GM18508 (cell line): Measurements from ENCODE around the gene NDUFA11.

Experiments used
- ATAC-seq: cut with Tn5 transposase; IDR thresholded peaks from one replicate; pipeline ENCODE4 v1.9.1; 2021; ENCODE audit warnings: moderate number of reproducible peaks; ENCODE audit not compliant: insufficient read depth, unreplicated experiment

The NDUFA11 gene

GRCh38 chr19:5933391-5934068 lies 29.9 kb upstream of the NDUFA11 start:
- ATAC-seq = no peak

DNA sequence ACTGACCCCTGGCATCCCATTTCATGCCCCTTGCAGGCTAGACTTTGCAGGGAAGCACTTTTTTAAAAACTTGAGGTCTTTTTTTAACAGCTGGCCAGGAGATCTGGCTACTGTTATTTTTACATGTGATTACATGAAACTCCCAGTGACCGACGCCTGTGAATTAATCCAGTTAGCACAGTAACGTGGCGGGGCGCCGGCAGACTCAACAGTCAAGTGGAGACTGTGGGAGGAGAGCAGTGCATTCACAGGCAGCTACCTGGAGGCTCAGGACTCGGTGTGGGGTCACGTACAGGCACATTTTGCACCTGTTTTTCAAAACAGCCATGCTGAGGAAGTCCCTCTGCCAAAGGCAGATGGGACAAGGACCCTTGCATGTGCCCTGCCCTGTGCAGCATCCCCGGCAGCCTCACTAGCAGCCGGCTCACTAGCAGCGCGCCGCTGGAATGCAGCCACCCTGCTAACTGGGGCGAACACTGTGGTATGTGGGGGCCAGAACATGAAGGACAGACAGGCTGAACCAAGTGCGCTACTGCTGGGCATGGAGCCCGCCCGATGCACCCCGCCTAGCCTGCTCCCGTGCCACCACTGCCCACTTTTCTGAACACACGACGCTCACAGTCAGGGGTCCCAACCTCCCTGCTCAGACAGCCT lies 29.1 kb upstream of the NDUFA11 start:
- no peak for ATAC-seq

- ATAC-seq = no peak
These were observed 28.6 kb upstream of the NDUFA11 start for GRCh38 chr19:5932146-5932545.

- no peak for ATAC-seq
These were observed 27.7 kb upstream of the NDUFA11 start for GRCh38 chr19:5931251-5931650.

- no peak for ATAC-seq
These were observed 26.0 kb upstream of the NDUFA11 start for GRCh38 chr19:5929625-5930024.

DNA sequence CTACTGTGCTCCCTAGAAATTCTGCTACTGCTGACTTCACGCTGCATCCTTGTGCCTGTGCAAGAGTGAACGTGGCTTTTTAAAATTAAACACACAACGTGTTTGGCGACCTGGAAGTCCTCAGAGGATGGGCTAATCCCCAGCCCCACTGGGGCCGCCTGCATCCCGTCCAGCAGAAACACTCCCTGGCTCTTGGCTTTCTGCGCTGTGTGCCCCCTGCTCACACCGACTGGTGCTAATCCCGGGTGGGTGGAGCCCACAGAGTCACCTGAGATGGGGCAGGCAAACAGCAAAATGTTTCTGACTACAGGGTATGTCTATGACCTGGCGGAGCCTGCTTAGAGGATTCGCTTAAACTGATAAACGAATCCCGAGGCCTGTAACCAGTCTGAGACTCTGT lies 25.6 kb upstream of the NDUFA11 start:
- no peak for ATAC-seq

DNA sequence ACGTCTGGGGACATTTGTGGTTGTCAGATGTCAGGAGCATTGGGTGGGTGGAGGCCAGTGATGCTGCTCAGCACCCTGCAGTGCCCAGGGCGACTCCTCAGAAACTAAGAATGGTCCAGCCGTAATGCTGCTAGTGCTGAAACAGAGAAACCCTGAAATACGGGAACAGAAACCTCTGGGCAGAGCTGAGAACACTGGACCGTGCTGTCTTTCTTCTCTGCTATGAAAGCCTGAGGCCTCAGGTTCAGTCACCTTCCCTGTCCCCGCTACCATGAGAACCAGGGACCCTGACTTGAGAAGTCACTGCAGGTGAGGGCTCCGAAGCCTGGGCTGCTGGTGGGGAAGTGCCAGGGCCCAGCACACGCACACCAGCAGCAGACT lies 23.8 kb upstream of the NDUFA11 start:
- no peak for ATAC-seq

- ATAC-seq = no peak
These were observed 23.3 kb upstream of the NDUFA11 start for GRCh38 chr19:5926641-5927440.

DNA sequence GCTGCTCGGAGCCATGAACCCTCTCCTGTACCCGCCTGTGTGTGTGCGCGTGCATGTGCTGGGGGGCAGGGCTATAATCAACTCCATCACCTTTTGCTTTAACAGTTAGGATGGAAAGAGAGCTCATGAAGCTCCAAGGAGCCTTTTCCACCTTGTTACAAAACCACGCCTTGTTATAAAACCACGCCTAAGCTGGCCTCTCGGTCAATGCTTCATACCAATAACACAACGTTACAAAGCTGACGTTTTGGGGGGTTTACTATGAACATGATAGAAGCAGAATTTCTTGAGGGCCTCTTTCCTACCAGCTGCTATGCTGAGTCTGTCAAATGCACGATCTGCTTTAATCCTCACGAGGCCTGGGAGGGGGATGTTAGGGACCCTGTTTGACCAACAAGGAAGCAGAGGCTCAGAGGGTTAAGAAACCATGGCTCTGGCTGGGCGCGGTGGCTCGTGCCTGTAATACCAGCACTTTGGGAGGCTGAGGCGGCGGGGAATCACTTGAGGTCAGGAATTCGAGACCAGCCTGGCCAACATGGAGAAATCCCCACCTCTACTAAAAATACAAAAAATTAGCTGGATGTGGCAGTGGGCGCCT lies 22.3 kb upstream of the NDUFA11 start:
- ATAC-seq = no peak

DNA sequence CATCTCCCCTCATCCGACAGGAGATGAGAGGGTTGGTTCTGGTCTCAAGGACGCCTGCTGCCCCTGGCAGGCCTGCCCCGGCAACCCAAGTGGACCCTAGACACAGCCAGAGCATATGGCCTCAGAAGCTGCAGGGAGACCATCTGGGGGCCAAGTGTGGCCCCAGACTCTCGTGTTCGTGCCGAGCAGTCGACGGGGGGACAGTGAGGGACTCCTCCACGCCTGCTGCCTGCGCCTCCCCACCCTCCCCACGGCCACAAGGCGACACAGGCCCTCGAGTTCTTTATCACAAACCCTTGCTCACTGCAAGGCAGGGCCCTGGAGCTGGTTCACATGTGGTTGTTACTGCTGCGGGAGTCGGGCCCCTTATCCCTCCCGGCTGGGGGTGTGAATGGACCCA lies 19.8 kb upstream of the NDUFA11 start:
- ATAC-seq = no peak

DNA sequence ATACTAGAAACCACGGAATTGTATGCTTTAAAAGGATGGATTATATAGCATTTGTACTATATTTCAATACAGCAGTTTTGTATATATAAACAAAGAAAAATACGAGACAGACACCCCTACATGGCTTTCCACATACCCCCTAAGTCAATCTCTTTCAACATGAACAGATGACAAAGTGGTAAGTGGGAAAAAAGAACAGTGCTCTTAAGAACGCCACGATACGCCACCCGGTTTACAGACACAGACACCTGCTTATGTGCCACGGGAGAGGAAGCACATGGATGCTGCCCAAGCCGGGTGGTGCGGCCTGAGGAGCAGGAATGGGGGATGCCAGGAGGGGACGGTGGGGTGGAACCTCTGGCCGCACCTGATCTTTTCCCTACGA lies 18.6 kb upstream of the NDUFA11 start:
- no peak for ATAC-seq

DNA sequence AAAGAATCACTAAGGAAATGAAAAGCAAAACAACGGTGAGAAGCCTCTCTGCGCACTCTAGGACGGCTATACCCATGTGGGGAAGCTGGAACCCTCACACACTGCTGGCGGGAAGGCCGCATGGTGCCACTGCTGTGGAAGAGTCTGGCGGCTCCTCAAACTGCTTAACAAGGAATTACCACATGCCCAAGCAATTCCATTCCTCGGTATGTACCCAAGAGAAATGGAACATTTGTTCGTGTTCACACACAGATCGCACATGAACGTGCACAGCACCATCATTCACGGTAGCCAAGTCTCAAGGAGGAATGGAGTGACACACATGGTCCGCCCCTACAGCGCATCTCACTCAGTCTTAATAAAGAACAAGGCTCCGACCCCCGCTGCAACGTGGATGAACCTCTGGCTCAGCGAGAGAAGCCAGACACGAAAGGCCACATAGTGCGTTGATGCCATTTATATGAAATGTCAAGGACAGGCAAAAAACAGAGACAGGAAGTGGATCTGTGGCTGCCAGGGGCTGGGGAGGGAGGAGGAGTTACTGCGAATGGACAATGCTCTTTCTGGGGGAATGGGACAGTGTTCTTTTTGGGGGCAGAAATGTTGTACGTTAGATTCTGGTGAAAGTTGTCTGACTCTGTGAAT lies 18.0 kb upstream of the NDUFA11 start:
- ATAC-seq = no peak

DNA sequence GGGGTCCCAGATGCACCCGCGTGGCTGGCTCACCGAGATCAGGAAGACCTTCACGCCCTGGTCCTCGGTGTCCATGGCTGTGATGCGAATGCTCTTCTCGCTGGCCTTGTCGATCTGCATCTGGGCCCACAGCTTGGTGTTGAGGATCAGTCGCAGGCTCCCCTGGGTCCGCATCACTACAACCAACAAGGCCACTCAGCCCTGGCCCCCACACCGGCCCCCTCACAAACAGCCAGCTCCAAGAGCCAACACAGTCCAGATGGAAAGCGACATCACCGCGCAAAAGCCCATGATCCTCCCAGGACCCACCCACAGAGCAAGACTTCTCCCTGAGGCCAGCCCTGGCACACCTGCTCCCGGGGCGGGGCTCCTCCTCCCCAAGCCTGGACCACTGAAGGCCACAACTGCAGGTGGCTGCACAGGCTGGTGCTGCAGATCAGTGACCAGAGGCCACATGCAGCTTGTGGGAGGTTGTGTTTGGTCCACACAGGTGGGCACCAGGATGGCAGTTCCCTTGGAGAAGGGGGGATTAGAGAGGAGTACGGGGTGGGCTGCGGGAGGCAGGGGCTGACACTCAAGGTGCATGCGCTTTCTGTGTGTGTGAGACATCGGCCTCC lies 15.0 kb upstream of the NDUFA11 start:
- no peak for ATAC-seq

- no peak for ATAC-seq
These were observed 14.0 kb upstream of the NDUFA11 start for GRCh38 chr19:5917431-5918107.

- ATAC-seq = no peak
These were observed 12.7 kb upstream of the NDUFA11 start for GRCh38 chr19:5916181-5916708.

GRCh38 chr19:5915782-5916165 lies 12.2 kb upstream of the NDUFA11 start:
- ATAC-seq = no peak

- ATAC-seq = no peak
These were observed 11.6 kb upstream of the NDUFA11 start for GRCh38 chr19:5914946-5915781.

- ATAC-seq = no peak
These were observed 10.8 kb upstream of the NDUFA11 start for GRCh38 chr19:5914358-5914774.
